ENCODE data around the gene CDKL5. TPM values are rescaled to one million over a fixed set of nuclear protein-coding genes. Genes with fewer than 3 reads are reported as not detected.

The CDKL5 gene
- total RNA-seq, 1 donor from 2014 or later = 30.6 TPM

GRCh38 chrX:18676470-18676869 lies 251.1 kb downstream of the CDKL5 start:
- ATAC-seq = no peak
- no peak for DNase-seq
- TF ChIP-seq, protein P1, sequence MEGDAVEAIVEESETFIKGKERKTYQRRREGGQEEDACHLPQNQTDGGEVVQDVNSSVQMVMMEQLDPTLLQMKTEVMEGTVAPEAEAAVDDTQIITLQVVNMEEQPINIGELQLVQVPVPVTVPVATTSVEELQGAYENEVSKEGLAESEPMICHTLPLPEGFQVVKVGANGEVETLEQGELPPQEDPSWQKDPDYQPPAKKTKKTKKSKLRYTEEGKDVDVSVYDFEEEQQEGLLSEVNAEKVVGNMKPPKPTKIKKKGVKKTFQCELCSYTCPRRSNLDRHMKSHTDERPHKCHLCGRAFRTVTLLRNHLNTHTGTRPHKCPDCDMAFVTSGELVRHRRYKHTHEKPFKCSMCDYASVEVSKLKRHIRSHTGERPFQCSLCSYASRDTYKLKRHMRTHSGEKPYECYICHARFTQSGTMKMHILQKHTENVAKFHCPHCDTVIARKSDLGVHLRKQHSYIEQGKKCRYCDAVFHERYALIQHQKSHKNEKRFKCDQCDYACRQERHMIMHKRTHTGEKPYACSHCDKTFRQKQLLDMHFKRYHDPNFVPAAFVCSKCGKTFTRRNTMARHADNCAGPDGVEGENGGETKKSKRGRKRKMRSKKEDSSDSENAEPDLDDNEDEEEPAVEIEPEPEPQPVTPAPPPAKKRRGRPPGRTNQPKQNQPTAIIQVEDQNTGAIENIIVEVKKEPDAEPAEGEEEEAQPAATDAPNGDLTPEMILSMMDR (IDR thresholded peaks at IDR 0.05) = no peak
- no peaks in the 10 kb centered on the region for H3K36me3 ChIP-seq
- no peaks in the 10 kb centered on the region for H3K4me1 ChIP-seq
- H3K4me3 ChIP-seq = no peak overlapping the region
- intact Hi-C loops (cut with DNase I) = no loop called here
- H3K27me3 ChIP-seq (ENCODE audit: low read depth) = no peaks in the 10 kb centered on the region
- H3K9me3 ChIP-seq = no peaks in the 10 kb centered on the region
- H3K27ac ChIP-seq = no peak overlapping the region

DNA sequence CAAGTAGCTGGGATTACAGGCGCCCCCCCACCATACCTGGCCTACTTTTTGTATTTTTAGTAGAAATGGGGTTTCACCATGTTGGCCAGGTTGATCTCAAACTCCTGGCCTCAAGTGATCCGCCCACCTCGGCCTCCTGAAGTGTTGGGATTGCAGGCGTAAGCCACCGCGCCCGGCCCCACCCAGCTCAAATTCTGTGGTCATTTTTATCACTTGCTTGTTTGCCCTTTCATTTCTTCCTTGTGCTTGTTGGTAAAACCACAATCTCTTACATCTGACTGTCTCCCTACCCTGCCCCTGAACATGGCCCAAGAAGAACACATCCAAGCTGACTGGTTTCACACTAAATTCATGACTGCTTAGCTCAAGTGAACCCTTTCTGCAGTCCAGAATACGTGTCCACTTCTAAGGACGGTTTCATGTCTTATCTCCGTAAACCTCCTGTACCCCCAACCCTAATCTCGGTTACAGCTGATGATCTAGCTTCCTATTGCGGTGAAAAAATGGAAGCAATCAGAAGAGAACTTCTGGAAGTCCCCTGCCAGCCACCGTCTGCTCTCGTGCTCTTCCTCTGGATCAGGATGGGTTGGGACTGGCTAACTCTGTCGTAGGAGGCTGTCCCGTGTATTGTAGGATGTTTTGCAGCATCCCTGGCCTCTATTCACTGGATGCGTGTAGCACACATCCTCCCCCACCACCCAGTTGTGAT lies 251.9 kb downstream of the CDKL5 start:
- Histone ChIP-seq H3K27ac (no peak overlapping the region), H3K27me3 (ENCODE audit: low read depth) (no peaks in the 10 kb centered on the region), H3K36me3 (no peaks in the 10 kb centered on the region), H3K4me1 (no peaks in the 10 kb centered on the region), H3K9me3 (no peaks in the 10 kb centered on the region), H3K4me3 (no peak overlapping the region)
- no peak for ATAC-seq
- intact Hi-C loops (cut with DNase I) = no loop called here
- TF ChIP-seq, protein P1 (IDR thresholded peaks at IDR 0.05) = no peak
- DNase-seq = no peak

DNA sequence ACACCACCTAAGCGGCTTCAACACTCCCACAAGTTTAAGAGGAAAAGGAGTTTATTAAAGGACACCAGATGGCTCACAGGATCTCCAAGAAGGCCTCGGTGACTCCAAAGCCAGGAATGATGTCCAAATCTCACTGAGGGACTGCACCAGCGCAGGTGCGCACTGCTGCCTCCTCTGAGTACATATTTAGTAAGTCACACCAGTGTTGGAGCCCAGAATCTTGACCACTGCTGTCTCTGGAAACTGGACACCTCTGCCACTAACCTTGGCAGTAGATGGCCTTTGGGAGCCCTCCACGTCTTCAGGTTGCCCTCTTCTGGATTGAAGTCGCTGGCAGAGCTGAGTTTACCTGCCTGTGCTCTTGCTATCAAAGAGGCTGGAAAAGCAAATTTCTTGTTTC lies 256.6 kb downstream of the CDKL5 start:
- no peak for DNase-seq
- H3K27me3 ChIP-seq (ENCODE audit: low read depth) = no peaks in the 10 kb centered on the region
- H3K27ac ChIP-seq = no peak overlapping the region
- no peaks in the 10 kb centered on the region for H3K9me3 ChIP-seq
- H3K4me3 ChIP-seq = no peak overlapping the region
- TF ChIP-seq, protein P1 (IDR thresholded peaks at IDR 0.05) = no peak
- no peaks in the 10 kb centered on the region for H3K4me1 ChIP-seq
- intact Hi-C loops (cut with DNase I) = no loop called here
- H3K36me3 ChIP-seq = no peaks in the 10 kb centered on the region
- no peak for ATAC-seq

- no peak overlapping the region for H3K4me3 ChIP-seq
- no peaks in the 10 kb centered on the region for H3K36me3 ChIP-seq
- DNase-seq = no peak
- no peak for ATAC-seq
- TF ChIP-seq, protein P1 (IDR thresholded peaks at IDR 0.05) = no peak
- H3K4me1 ChIP-seq = no peaks in the 10 kb centered on the region
- H3K27ac ChIP-seq = no peak overlapping the region
- H3K9me3 ChIP-seq = no peaks in the 10 kb centered on the region
- H3K27me3 ChIP-seq (ENCODE audit: low read depth) = no peaks in the 10 kb centered on the region
- intact Hi-C loops (cut with DNase I) = no loop called here
These were observed 257.6 kb downstream of the CDKL5 start for GRCh38 chrX:18682979-18683387.

DNA sequence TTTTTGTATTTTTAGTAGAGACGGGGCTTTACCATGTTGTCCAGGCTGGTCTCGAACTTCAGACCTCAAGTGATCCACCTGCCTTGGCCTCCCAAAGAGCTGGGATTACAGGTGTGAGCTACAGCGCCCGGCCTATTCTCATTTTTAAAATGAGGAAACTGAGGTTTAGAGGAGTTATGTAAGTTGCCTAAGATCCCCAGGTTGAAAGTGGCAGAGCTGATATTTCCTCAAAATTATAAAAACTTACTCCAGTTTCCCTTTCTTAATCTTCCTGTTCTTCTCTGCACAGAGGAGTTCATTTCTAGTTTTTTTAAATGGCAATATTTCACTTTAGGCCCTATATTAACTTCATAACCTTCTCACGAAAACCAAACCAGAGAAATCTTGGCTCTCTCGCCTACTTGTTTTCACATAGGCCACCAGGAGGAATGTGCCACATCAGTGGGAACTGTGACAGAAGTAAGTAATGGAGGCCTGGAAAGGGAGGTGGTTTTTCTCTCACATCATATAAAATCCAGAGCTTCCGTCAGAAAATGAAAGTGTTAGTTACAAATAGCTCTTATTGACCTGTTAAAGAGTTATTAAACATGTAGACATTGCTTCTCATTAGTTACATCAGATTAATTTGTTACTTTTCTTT lies 262.6 kb downstream of the CDKL5 start:
- Histone ChIP-seq H3K4me1 (no peaks in the 10 kb centered on the region), H3K27ac (no peak overlapping the region), H3K36me3 (no peaks in the 10 kb centered on the region), H3K9me3 (no peaks in the 10 kb centered on the region), H3K4me3 (no peak overlapping the region), H3K27me3 (ENCODE audit: low read depth) (no peaks in the 10 kb centered on the region)
- TF ChIP-seq, protein P1 (IDR thresholded peaks at IDR 0.05) = no peak
- ATAC-seq = no peak
- no peak for DNase-seq
- intact Hi-C loops (cut with DNase I) = no loop called here
